SK-N-MC (cell line): ENCODE measurements around the gene ZBED4.

ENCODE experiments used
- DNase-seq: peaks from one replicate; pipeline ENCODE4 v3.0.0-alpha.2; 2011; ENCODE audit warnings: low read depth, low spot score
- H3K27ac ChIP-seq: fragments of 200-600 bp; sonication (generic); 2 replicates; pipeline ENCODE4 v1.5.1; 2016; ENCODE audit warnings: mixed run types
- H3K36me3 ChIP-seq: fragments of 200-600 bp; sonication (generic); 2 replicates; pipeline ENCODE4 v1.6.1; 2017; ENCODE audit warnings: antibody characterized with exemption, low read length, mixed read lengths; ENCODE audit not compliant: insufficient read depth
- H3K4me3 ChIP-seq: fragments of 200-600 bp; sonication (generic); 2 replicates; pipeline ENCODE4 v1.5.1; 2016
- H3K9ac ChIP-seq: fragments of 200-600 bp; sonication (generic); 2 replicates; pipeline ENCODE4 v1.8.0; 2017; ENCODE audit warnings: mixed run types, mixed read lengths; ENCODE audit not compliant: insufficient read length
- H3K9me3 ChIP-seq: fragments of 200-600 bp; sonication (generic); 2 replicates; pipeline ENCODE4 v1.6.1; 2017; ENCODE audit warnings: low read depth, mild to moderate bottlenecking, antibody characterized with exemption, low read length, moderate library complexity, mixed read lengths
- EZH2 ChIP-seq: fragments of 200-600 bp; sonication (generic); IDR thresholded peaks from one replicate; pipeline ENCODE4 v1.6.1; 2017; ENCODE audit warnings: antibody characterized with exemption
- FOXP2 ChIP-seq: optimal IDR thresholded peaks from 2 replicates; pipeline ENCODE3; 2011; ENCODE audit warnings: mild to moderate bottlenecking, moderate library complexity; ENCODE audit not compliant: insufficient read depth; ENCODE audit errors: extremely low read length, control extremely low read depth
- POLR2AphosphoS5 ChIP-seq: IDR thresholded peaks from 2 replicates; pipeline ENCODE4 v1.6.1; 2012; ENCODE audit warnings: mild to moderate bottlenecking, low read depth, low read length, borderline replicate concordance

Gene ZBED4

DNA sequence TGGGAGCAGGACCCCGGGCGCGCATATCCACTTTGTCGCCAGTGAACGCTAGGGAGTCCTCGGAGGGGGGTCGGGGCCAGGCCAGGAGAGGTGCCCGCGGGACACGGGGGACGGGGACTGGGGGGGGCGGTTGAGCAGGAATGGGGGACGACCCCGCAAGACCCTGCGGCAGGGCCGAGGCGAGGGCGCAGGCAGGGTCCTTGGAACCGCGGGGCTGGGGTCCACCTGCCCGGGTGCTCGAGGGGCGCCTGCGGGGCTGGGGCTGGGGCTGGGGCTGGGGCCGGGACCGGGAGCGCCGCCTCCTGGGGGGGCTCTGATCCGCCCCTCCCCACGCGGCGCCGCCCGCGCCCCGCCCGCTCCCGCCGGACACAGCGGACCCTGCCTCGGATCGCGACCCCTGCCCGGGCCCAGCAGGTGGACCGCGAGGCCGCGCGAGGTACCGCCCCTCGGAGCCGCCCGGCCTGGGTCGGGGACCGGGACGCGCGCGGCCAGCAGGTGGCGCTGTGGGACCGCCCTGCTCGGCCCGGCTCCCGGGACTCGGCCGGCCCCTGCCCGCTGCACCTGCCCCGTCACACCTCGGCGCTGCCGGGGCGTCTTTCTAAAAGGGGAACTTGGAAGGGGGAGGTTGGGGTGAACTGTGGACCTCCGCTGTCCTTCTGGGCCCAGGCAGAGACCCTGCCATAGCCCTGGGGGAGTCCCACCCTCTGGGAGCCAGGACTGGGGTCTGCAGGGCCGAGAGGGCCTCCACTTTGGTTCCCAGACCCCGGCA lies 75.8 kb downstream of the ZBED4 start:
- no peak overlapping the region for H3K9ac ChIP-seq

DNA sequence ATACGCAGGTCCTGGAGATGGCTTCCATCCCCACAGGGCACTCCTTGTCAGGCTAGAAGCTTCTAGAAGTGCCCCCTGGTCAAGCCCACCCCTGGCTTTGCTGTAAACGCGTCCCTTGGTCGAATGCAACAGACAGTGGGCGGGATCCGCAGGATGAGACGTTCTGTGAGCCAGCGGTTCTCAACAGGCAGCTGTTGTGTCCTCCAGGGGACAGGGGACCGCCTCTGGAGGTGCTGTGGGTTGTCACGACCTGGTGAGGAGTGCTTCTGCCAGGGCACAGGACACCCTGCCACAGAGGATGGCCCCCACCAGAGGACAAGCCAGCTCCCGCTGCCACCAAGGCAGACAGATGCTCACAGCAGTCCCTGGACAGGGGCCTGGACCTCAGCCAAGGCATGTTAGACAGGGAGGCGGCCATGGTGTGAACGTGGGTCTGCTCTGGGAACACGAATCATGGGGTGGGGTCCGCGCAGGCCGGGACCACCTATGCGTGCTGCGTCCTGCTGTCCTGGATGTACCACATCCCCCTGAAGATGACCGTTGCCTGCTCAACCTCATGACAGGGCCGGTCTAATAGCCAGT lies 76.4 kb downstream of the ZBED4 start:
- TF ChIP-seq FOXP2 (no peak), POLR2AphosphoS5 (no peak), EZH2 (no peak)
- Histone ChIP-seq H3K36me3 (no peaks in the 10 kb centered on the region), H3K9me3 (no peaks in the 10 kb centered on the region), H3K27ac (no peak overlapping the region), H3K4me3 (no peak overlapping the region), H3K9ac (no peak overlapping the region)
- no peak for DNase-seq

More for the DNA sequence above, 75.8 kb downstream of the ZBED4 start:
- Histone ChIP-seq H3K4me3 (peak overlapping the region; percentile 33; the same call in 1 of the 2 replicates), H3K9me3 (no peaks in the 10 kb centered on the region), H3K27ac (no peak overlapping the region), H3K36me3 (no peaks in the 10 kb centered on the region)
- no peak for TF ChIP-seq EZH2
- TF ChIP-seq POLR2AphosphoS5, result no peak
- TF ChIP-seq FOXP2, result no peak
- no peak for DNase-seq

GRCh38 chr22:49930596-49931412 lies 77.2 kb downstream of the ZBED4 start:
- TF ChIP-seq EZH2, result no peak
- no peak for TF ChIP-seq POLR2AphosphoS5
- TF ChIP-seq FOXP2, result no peak
- peak; percentile 56 for DNase-seq
- no peak overlapping the region for H3K27ac ChIP-seq
- no peak overlapping the region for H3K9ac ChIP-seq
- H3K4me3 ChIP-seq, result no peak overlapping the region
- no peaks in the 10 kb centered on the region for H3K36me3 ChIP-seq
- no peaks in the 10 kb centered on the region for H3K9me3 ChIP-seq

DNA sequence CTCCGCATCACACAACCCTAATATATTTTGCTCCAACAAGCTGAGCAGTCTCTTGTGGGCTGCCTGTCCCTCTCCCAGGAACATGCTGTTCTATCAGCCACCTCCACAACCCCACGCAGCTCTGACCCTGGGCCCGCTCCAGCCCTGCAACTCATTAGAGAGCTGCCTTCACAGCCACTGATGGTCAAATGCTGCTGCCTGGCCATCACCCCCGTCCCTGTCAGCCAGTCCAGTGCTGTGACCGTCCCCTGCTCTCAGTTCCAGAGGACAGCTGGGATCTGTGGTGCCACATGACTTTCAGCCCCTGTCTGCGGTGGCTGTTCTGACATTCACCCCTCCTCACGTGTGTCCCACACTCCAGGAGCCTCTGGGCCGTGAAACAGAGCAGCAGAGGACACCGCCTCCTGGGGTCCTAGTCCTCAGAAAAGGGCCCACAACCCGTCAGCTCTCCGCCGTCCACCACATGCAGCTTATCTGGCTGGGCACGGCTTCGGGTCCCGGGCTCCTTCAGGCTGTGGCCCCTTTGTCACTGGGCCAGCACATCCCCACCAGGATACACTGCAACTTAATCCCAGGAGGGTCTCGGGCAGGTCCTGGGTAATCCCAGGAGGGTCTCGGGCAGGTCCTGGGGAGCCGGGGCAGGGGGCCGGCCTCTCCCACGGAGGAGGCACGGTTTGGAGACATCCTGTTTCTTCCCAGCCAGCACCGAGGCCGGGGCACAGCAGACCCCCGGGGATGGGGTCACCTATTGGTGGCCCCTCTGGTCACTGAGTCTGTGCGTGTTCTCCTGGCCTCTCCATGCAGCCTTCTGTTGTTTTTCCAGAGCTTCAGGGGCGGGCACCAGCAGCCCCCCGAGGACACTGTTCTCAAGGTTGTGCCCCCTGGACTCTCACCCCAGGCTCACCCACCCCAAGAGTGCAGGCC lies 79.9 kb downstream of the ZBED4 start:
- H3K36me3 ChIP-seq, result no peaks in the 10 kb centered on the region
- TF ChIP-seq FOXP2 (no peak), EZH2 (no peak), POLR2AphosphoS5 (no peak)
- no peak overlapping the region for H3K9ac ChIP-seq
- no peak overlapping the region for H3K27ac ChIP-seq
- no peak overlapping the region for H3K4me3 ChIP-seq
- H3K9me3 ChIP-seq, result no peaks in the 10 kb centered on the region
- DNase-seq, result no peak

DNA sequence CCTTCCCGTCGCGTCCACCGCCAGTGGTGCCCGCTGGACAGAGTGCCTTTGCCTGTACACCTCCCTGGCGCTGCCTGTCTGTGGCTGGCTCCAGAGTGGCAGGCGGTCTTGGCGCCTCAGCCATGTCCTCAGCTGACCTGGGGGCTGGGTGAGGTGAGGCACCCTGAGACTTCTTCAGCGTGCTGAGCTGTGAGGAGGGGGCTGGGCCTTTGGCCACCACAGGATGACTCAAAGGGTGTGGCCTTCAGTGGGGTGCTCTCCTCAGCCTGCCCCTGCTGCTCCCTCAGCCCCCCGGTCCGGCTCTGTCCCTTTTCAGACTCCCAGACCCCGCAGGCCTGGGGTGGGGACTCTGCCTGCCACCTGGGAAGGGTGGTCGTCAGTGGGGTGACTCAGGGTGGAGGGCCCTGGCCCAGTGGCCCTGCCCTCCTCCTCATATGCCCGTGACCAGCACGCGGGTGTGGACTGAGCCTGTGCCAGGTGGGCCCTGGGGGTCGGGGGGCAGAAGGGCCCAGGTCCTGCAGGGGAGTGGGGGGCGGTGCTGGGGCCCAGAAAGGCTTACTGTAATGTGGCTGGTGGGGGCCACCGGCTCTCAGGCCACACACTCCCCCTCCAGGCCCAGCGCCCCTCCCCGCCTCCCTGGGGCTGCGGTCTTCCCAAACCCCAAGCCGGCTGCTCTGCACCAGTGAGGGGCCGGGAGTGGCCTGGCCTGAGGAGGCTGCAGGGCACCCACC lies 80.7 kb downstream of the ZBED4 start:
- Histone ChIP-seq H3K9me3 (no peaks in the 10 kb centered on the region), H3K36me3 (no peaks in the 10 kb centered on the region), H3K4me3 (peak overlapping the region; percentile 75), H3K27ac (0 out of 2 replicates have a peak overlapping the region, but pooled peaks have one; percentile 25), H3K9ac (peak overlapping the region; percentile 71)
- TF ChIP-seq EZH2 (no peak), FOXP2 (no peak), POLR2AphosphoS5 (no peak)
- no peak for DNase-seq

DNA sequence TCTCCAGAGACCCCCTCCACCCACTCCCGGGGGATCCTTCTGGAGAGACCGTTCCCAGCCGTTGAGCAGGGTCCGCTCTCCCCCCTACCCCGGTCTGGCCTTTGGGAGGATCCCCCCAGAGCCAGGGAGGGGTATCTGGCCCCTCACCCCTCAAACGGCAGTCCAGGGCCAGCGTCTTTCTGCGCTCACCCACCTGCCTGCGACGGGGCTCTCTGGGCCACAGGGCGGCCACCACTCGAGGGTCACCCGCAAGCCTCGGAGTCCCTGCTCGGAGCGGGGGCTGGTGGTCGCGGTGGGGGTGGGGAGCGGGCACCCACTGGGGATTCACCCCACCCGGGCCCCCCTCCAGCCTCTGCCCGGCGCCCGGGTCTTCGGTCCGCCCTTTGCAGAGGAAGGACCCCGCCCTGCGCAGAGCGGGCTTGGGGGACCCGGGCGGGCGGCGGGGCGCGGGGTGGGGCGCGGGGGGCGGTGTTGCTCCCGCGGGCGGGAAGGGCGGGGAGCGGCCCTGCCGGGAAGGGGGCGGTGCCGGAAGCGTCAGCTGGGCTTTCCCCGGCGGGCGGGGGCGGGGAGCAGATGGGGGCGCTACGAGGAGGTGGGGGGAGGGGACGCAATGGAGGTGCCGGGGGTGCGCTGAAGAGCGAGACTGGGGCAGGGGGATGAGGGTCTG lies 81.4 kb downstream of the ZBED4 start:
- Histone ChIP-seq H3K9ac (peak overlapping the region; percentile 71), H3K36me3 (no peaks in the 10 kb centered on the region), H3K9me3 (no peaks in the 10 kb centered on the region), H3K27ac (peak overlapping the region; percentile 25; the same call in 1 of the 2 replicates), H3K4me3 (peak overlapping the region; percentile 75)
- TF ChIP-seq POLR2AphosphoS5 (no peak), EZH2 (no peak), FOXP2 (no peak)
- no peak for DNase-seq

DNA sequence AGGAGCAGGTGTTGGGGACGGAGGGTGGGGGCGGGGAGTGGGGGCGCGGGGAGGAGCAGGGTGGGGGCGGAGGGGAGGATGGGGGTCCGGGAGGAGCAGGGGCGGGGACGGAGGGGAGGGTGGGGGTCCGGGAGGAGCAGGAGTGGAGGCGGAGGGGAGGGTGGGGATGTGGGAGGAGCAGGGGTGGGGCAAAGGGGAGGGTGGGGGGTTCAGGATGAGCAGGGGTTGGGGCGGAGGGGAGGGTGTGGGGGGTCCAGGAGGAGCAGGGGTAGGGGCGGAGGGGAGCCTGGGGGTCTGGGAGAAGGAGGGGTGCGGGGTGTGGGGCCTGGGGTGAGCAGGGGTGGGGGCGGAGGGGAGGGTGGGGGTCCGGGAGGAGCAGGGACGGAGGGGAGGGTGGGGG lies 81.9 kb downstream of the ZBED4 start:
- no peak for TF ChIP-seq POLR2AphosphoS5
- TF ChIP-seq EZH2, result no peak
- no peak for TF ChIP-seq FOXP2
- Histone ChIP-seq H3K36me3 (no peaks in the 10 kb centered on the region), H3K27ac (no peak overlapping the region), H3K4me3 (0 out of 2 replicates have a peak overlapping the region, but pooled peaks have one; percentile 84), H3K9me3 (no peaks in the 10 kb centered on the region), H3K9ac (no peak overlapping the region)
- DNase-seq, result no peak
